HepG2 (cell line): ENCODE results near the gene COPS6.

ENCODE experiments used
- BHLHE40 ChIP-seq: IDR thresholded peaks from 2 replicates; pipeline ENCODE4 v1.6.1; 2011; ENCODE audit warnings: low read length, improper control_type of control experiment
- EP300 ChIP-seq, 3 experiments: sonication (generic) in 1 of 3; formaldehyde crosslinking in 1 of 3; IDR thresholded peaks; 2 replicates each; pipeline versions ENCODE4 v1.5.1 to v1.6.1; 2011 to 2020; ENCODE audit warnings: low read depth in 2 of 3, low read length in 2 of 3, borderline replicate concordance in 1 of 3, improper control_type of control experiment in 1 of 3, mild to moderate bottlenecking in 1 of 3, missing genetic modification reagents in 1 of 3, moderate library complexity in 1 of 3
- HMG20B ChIP-seq: conservative IDR thresholded peaks from 2 replicates; pipeline ENCODE4 v1.6.1; 2016; ENCODE audit warnings: missing genetic modification reagents, missing compliant biosample characterization
- NBN ChIP-seq: fragments of 450-650 bp; conservative IDR thresholded peaks from 2 replicates; pipeline ENCODE4 v1.6.1; 2017
- NFKB2 ChIP-seq: sonication (generic); formaldehyde crosslinking; IDR thresholded peaks from 2 replicates; pipeline ENCODE4 v1.4.0; 2020; ENCODE audit warnings: missing genetic modification reagents, borderline replicate concordance
- NR2C2 ChIP-seq: sonication (generic); formaldehyde crosslinking; IDR thresholded peaks from 2 replicates; pipeline ENCODE4 v1.4.0; 2020; ENCODE audit warnings: missing genetic modification reagents, mild to moderate bottlenecking, moderate library complexity, borderline replicate concordance
- NRL ChIP-seq: sonication (generic); formaldehyde crosslinking; IDR thresholded peaks from 2 replicates; pipeline ENCODE4 v1.5.0; 2020; ENCODE audit warnings: missing genetic modification reagents, mild to moderate bottlenecking, moderate library complexity, borderline replicate concordance
- PHF5A ChIP-seq: IDR thresholded peaks from one replicate; pipeline ENCODE4 v1.6.1; 2018; ENCODE audit warnings: low read depth, missing genetic modification reagents; ENCODE audit not compliant: unreplicated experiment
- PTBP1 ChIP-seq: fragments of 200-400 bp; formaldehyde crosslinking; IDR thresholded peaks from 2 replicates; pipeline ENCODE4 v1.6.1; 2018; ENCODE audit warnings: low read length, low read depth; ENCODE audit not compliant: poor library complexity, severe bottlenecking
- SMC3 ChIP-seq: IDR thresholded peaks from 2 replicates; pipeline ENCODE4 v1.6.1; 2011; ENCODE audit warnings: low read length, improper control_type of control experiment
- TCF7 ChIP-seq: sonication (generic); IDR thresholded peaks from 2 replicates; pipeline ENCODE4 v1.6.1; 2016; ENCODE audit warnings: antibody characterized with exemption, low read depth
- TF ChIP-seq, protein P1 (sequence below): IDR thresholded peaks from 2 replicates; pipeline ENCODE4 v1.6.1; 2012; ENCODE audit warnings: low read length, improper control_type of control experiment
- TF ChIP-seq, protein P2 (sequence below): sonication (generic); formaldehyde crosslinking; IDR thresholded peaks from 2 replicates; pipeline ENCODE4 v1.5.0; 2020; ENCODE audit warnings: mild to moderate bottlenecking, missing genetic modification reagents, moderate library complexity

DNA sequence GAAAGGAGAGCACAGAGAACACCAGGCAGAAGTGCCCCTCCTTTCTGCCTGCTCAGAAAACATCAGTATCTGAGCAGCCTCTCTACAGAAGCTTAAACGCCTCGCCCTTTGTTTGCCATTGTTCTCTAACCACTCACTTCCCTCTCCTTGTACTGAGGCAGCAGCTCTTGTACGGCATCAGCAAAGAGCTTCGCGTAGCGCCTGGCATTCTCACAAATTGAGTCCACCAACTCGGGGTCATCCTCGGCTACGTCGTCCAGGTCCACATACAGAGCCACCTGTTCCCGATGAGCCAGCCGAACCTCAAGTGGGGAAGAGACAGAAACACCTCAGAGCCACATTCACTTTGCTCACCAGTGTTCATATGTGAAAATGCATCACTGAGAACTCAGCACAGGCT, 10.7 kb downstream of the COPS6 start:
- TF ChIP-seq PHF5A (no peak), NBN (no peak), PTBP1 (no peak), EP300 (IDR thresholded peaks at IDR 0.05; ENCODE audit: low read depth in 2 of 2, low read length in 2 of 2) (no peak), EP300 (CRISPR knock-in tag; IDR thresholded peaks at IDR 0.05; ENCODE audit: borderline replicate concordance) (no peak), SMC3 (no peak), TCF7 (no peak), NR2C2 (CRISPR knock-in tag) (no peak), HMG20B (CRISPR knock-in tag) (no peak), NFKB2 (CRISPR knock-in tag) (no peak), NRL (no peak), BHLHE40 (no peak)
- TF ChIP-seq, protein P1, sequence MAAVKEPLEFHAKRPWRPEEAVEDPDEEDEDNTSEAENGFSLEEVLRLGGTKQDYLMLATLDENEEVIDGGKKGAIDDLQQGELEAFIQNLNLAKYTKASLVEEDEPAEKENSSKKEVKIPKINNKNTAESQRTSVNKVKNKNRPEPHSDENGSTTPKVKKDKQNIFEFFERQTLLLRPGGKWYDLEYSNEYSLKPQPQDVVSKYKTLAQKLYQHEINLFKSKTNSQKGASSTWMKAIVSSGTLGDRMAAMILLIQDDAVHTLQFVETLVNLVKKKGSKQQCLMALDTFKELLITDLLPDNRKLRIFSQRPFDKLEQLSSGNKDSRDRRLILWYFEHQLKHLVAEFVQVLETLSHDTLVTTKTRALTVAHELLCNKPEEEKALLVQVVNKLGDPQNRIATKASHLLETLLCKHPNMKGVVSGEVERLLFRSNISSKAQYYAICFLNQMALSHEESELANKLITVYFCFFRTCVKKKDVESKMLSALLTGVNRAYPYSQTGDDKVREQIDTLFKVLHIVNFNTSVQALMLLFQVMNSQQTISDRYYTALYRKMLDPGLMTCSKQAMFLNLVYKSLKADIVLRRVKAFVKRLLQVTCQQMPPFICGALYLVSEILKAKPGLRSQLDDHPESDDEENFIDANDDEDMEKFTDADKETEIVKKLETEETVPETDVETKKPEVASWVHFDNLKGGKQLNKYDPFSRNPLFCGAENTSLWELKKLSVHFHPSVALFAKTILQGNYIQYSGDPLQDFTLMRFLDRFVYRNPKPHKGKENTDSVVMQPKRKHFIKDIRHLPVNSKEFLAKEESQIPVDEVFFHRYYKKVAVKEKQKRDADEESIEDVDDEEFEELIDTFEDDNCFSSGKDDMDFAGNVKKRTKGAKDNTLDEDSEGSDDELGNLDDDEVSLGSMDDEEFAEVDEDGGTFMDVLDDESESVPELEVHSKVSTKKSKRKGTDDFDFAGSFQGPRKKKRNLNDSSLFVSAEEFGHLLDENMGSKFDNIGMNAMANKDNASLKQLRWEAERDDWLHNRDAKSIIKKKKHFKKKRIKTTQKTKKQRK: no peak
- TF ChIP-seq, protein P2, sequence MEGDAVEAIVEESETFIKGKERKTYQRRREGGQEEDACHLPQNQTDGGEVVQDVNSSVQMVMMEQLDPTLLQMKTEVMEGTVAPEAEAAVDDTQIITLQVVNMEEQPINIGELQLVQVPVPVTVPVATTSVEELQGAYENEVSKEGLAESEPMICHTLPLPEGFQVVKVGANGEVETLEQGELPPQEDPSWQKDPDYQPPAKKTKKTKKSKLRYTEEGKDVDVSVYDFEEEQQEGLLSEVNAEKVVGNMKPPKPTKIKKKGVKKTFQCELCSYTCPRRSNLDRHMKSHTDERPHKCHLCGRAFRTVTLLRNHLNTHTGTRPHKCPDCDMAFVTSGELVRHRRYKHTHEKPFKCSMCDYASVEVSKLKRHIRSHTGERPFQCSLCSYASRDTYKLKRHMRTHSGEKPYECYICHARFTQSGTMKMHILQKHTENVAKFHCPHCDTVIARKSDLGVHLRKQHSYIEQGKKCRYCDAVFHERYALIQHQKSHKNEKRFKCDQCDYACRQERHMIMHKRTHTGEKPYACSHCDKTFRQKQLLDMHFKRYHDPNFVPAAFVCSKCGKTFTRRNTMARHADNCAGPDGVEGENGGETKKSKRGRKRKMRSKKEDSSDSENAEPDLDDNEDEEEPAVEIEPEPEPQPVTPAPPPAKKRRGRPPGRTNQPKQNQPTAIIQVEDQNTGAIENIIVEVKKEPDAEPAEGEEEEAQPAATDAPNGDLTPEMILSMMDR (CRISPR knock-in tag): no peak
